Measurements from ENCODE around the gene TXNRD1. TPM values are rescaled to one million over a fixed set of nuclear protein-coding genes. Genes with fewer than 3 reads are reported as not detected.

TXNRD1 gene
- total RNA-seq, 4 donors from 2014 or later, result 33.1 to 52.1 (median 39.4) TPM

DNA sequence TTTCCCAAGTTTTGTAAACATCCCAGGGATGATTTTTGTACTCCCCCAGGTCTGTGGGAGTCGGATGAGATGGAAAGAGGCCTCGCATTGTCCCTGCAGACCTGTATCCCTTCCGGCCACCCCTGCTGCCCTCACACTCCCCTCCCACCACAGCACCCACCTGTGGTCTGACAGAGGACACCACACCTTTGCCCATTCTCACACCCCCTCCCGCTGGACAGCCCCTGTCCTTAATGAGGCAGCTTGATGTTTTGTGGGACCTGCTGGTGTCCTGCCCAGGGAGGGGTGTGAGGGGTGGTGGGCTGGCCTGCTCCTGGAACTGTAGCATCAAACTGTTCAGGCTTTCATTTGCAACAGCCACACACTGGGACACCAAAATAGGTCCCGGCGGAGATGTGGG is 159.2 kb downstream of the TXNRD1 start:
- WGBS, result 89% methylated on average over 5 of the region's 6 CpGs
- H3K36me3 ChIP-seq, result no peaks in the 10 kb centered on the region
- H3K27ac ChIP-seq, result no peak overlapping the region
- no peaks in the 10 kb centered on the region for H3K4me1 ChIP-seq
- H3K9me3 ChIP-seq, result peaks cover 5% of the 10 kb centered on the region
- no peaks in the 10 kb centered on the region for H3K27me3 ChIP-seq
- H3K4me3 ChIP-seq, result no peak overlapping the region
- TF ChIP-seq EP300 (IDR thresholded peaks at IDR 0.05) (no peak), POLR2AphosphoS5 (IDR thresholded peaks at IDR 0.05) (no peak), POLR2A (IDR thresholded peaks at IDR 0.05) (no peak)
- TF ChIP-seq, protein P1, sequence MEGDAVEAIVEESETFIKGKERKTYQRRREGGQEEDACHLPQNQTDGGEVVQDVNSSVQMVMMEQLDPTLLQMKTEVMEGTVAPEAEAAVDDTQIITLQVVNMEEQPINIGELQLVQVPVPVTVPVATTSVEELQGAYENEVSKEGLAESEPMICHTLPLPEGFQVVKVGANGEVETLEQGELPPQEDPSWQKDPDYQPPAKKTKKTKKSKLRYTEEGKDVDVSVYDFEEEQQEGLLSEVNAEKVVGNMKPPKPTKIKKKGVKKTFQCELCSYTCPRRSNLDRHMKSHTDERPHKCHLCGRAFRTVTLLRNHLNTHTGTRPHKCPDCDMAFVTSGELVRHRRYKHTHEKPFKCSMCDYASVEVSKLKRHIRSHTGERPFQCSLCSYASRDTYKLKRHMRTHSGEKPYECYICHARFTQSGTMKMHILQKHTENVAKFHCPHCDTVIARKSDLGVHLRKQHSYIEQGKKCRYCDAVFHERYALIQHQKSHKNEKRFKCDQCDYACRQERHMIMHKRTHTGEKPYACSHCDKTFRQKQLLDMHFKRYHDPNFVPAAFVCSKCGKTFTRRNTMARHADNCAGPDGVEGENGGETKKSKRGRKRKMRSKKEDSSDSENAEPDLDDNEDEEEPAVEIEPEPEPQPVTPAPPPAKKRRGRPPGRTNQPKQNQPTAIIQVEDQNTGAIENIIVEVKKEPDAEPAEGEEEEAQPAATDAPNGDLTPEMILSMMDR (IDR thresholded peaks at IDR 0.05), result no peak
- DNase-seq (ENCODE audit: low spot score in 2 of 2), result no peak

- Histone ChIP-seq H3K4me3 (no peak overlapping the region), H3K9me3 (no peaks in the 10 kb centered on the region), H3K4me1 (no peaks in the 10 kb centered on the region), H3K27ac (no peak overlapping the region), H3K27me3 (no peaks in the 10 kb centered on the region), H3K36me3 (no peaks in the 10 kb centered on the region)
- TF ChIP-seq, protein P1 (IDR thresholded peaks at IDR 0.05), result no peak
- no peak for TF ChIP-seq POLR2A (IDR thresholded peaks at IDR 0.05)
- TF ChIP-seq EP300 (IDR thresholded peaks at IDR 0.05), result no peak
- TF ChIP-seq POLR2AphosphoS5 (IDR thresholded peaks at IDR 0.05), result no peak
- WGBS, result 67% methylated on average over 4 of the region's 4 CpGs
- no peak for DNase-seq (ENCODE audit: low spot score in 2 of 2)
Observed at GRCh38 chr12:104375775-104376174, 160.2 kb downstream of the TXNRD1 start.

GRCh38 chr12:104376650-104377513 is 161.3 kb downstream of the TXNRD1 start:
- Histone ChIP-seq H3K9me3 (no peaks in the 10 kb centered on the region), H3K4me3 (no peak overlapping the region), H3K27me3 (no peaks in the 10 kb centered on the region), H3K27ac (no peak overlapping the region), H3K4me1 (peaks cover 4% of the 10 kb centered on the region), H3K36me3 (no peaks in the 10 kb centered on the region)
- TF ChIP-seq POLR2AphosphoS5 (IDR thresholded peaks at IDR 0.05) (no peak), EP300 (IDR thresholded peaks at IDR 0.05) (no peak), POLR2A (IDR thresholded peaks at IDR 0.05) (no peak)
- TF ChIP-seq, protein P1 (IDR thresholded peaks at IDR 0.05), result no peak
- WGBS, result 79% methylated on average over 18 of the region's 18 CpGs
- peak in 1 of 2 donors; percentile 59 for DNase-seq (ENCODE audit: low spot score in 2 of 2)

- H3K9me3 ChIP-seq, result no peaks in the 10 kb centered on the region
- TF ChIP-seq POLR2A (IDR thresholded peaks at IDR 0.05), result no peak
- no peak for TF ChIP-seq EP300 (IDR thresholded peaks at IDR 0.05)
- TF ChIP-seq, protein P1 (IDR thresholded peaks at IDR 0.05), result no peak
- no peak for TF ChIP-seq POLR2AphosphoS5 (IDR thresholded peaks at IDR 0.05)
- no peaks in the 10 kb centered on the region for H3K27me3 ChIP-seq
Observed at GRCh38 chr12:104377514-104377812, 161.9 kb downstream of the TXNRD1 start.

DNA sequence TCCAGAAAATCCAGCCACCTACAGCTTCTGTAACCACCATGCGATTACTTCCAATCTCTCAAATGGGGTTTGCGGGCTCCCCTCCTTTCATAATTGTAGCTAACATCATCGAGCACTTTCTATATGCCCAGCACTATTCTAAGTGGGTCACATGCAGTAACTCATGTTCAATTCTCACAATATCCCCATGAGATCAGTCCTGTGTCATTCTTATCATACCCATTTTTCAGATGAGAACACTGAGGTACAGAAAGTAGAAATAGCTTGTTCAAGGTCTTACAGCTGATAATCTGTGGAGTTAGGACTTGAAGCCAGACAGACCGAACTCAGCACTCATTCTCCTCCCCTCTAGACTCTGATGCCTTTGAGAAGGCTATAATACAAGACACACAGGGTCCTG is 162.8 kb downstream of the TXNRD1 start:
- no peak for DNase-seq (ENCODE audit: low spot score in 2 of 2)
- H3K27me3 ChIP-seq, result no peaks in the 10 kb centered on the region
- no peaks in the 10 kb centered on the region for H3K9me3 ChIP-seq
- peaks cover 8% of the 10 kb centered on the region for H3K4me1 ChIP-seq
- H3K36me3 ChIP-seq, result no peaks in the 10 kb centered on the region
- TF ChIP-seq, protein P1 (IDR thresholded peaks at IDR 0.05), result no peak
- TF ChIP-seq POLR2AphosphoS5 (IDR thresholded peaks at IDR 0.05) (no peak), EP300 (IDR thresholded peaks at IDR 0.05) (no peak), POLR2A (IDR thresholded peaks at IDR 0.05) (no peak)
- 86% methylated on average over 4 of the region's 4 CpGs for WGBS
- no peak overlapping the region for H3K27ac ChIP-seq
- no peak overlapping the region for H3K4me3 ChIP-seq

More at GRCh38 chr12:104377514-104377812, 161.9 kb downstream of the TXNRD1 start:
- WGBS, result 49% methylated on average over 5 of the region's 5 CpGs
- Histone ChIP-seq H3K36me3 (no peaks in the 10 kb centered on the region), H3K4me3 (no peak overlapping the region), H3K27ac (no peak overlapping the region), H3K4me1 (peaks cover 8% of the 10 kb centered on the region)
- peak in 1 of 2 donors; percentile 9 for DNase-seq (ENCODE audit: low spot score in 2 of 2)
